HG02981 (cell line): ENCODE data around the gene TRIM34.
"Not testable (repeated sequence)": the region's sequence is repeated elsewhere in the genome, so short reads cannot be mapped to it uniquely, and the experiment has no call there.

Experiments used
- ATAC-seq: cut with Tn5 transposase; IDR thresholded peaks from one replicate; pipeline ENCODE4 v1.9.1; 2021; ENCODE audit warnings: mild to moderate bottlenecking, moderate library complexity; ENCODE audit not compliant: unreplicated experiment

The TRIM34 gene, protein sequence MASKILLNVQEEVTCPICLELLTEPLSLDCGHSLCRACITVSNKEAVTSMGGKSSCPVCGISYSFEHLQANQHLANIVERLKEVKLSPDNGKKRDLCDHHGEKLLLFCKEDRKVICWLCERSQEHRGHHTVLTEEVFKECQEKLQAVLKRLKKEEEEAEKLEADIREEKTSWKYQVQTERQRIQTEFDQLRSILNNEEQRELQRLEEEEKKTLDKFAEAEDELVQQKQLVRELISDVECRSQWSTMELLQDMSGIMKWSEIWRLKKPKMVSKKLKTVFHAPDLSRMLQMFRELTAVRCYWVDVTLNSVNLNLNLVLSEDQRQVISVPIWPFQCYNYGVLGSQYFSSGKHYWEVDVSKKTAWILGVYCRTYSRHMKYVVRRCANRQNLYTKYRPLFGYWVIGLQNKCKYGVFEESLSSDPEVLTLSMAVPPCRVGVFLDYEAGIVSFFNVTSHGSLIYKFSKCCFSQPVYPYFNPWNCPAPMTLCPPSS

DNA sequence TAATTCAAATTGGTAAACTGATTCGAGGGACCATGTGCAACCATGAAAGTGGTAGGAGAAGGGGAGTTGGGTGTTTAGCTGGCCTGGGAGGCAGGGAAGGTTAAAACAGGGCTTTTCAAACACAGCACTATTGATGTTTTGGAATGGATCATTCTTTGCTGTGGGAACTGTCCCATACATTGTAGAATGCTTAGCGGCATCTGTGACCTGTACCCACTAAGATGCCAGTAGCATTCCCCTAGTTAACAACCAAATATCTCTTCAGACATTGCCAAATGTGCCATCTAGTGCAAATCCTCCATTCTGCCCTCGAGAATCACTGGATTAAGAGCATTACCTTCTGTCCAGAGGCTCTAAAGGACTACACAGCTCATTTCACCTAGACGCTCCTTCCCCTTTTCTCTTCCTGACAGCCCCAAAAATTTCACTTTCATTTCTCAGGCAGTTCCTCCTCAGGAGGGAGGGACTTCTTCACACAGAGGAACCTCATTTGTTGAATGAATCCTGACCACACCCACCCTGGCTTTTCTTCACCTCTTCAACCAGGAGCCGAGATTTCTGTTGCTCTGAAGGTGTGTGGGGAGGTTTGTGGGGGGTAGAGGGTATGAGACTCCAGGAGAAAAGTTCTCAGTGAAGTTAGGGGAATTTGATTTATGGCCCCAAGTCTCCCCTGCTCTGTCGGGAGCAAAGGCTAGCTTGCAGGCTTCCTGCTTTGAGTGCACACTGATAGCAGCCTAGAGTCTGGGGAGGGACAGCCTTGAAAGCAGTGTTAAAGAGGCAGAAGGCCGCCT lies at the start of gene TRIM34:
Gene TRIM34, plus strand, starts transcription at position 513 of the 791 bp plus-strand sequence. CDS start 7,331 bp downstream, outside the sequence.
- ATAC-seq = peak; percentile 97

DNA sequence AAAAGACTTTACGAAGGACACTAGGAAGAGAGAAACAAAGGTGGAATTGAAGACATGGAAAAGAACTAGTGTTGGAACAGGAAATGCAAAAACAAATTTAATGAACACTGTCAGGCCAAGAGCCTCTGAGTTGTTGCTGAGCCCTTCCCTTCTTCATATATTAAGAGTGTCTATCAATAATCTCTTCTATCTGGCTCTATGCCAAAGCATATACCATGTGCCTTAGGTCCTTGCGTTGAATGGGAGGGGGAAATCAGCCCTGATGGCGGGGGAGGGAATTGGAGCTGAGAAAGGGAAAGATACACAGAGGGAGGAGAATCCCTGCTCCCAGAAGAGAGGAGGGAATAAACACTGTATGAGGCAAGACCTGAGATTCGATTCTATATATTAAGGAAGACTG lies 49.6 kb upstream of the TRIM34 start:
- no peak for ATAC-seq

DNA sequence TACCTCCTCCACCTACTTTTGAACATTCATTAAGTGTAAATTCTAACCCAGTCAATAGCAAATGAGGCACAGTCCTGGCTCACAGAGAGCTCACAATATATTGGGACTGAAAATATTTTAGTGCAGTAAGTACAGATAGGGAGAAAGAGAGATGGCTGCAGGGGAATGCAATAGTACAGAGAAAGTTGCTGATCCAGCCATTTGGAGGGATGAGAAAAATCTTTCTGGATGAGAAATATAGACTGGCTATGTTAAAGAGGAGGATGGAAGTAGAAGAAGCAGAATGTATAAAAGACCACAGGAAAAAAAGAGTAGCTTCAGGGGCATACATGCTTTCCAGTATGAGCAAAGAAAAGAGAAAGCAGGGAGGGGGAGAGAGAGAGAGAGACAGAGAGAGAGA lies 47.7 kb upstream of the TRIM34 start:
- ATAC-seq = no peak

DNA sequence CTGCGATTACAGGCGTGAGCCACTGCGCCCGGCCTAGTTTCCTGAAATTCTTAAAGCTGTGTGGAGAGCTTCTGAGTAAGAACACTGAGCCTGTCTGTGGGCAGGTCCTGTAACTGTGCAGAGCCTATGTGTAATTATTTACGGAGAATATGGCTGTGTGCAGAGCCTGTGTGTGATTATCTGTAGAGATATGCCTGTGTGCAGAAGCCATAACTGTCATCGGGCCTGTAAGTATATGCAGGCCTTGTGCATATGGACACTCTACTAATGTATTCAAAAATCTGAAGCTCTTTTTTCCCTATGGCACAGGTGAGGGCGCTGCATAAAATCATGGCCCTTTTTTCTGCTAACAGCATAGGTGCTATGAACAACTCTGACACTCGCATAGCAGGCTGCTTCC lies 44.2 kb upstream of the TRIM34 start, which contains the start of gene OR52B6:
Gene OR52B6, plus strand, starts transcription at position 301 of the 400 bp plus-strand sequence. Its CDS starts 0 bp downstream, at position 301.
- no peak for ATAC-seq

DNA sequence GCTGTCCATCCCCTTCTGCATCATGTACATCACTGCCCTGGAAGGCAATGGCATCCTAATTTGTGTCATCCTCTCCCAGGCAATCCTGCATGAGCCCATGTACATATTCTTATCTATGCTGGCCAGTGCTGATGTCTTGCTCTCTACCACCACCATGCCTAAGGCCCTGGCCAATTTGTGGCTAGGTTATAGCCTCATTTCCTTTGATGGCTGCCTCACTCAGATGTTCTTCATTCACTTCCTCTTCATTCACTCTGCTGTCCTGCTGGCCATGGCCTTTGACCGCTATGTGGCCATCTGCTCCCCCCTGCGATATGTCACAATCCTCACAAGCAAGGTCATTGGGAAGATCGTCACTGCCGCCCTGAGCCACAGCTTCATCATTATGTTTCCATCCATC lies 43.8 kb upstream of the TRIM34 start:
- no peak for ATAC-seq

DNA sequence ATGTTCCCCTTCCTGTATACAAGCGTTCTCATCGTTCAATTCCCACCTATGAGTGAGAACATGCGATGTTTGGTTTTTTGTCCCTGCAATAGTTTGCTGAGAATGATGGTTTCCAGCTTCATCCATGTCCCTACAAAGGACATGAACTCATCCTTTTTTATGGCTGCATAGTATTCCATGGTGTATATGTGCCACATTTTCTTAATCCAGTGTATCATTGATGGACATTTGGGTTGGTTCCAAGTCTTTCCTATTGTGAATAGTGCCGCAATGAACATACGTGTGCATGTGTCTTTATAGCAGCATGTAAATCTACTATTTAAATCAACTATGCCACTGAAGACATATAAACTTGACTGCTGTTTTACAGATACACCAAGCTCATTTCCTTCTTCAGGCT lies 40.3 kb upstream of the TRIM34 start:
- not testable (repeated sequence) for ATAC-seq

DNA sequence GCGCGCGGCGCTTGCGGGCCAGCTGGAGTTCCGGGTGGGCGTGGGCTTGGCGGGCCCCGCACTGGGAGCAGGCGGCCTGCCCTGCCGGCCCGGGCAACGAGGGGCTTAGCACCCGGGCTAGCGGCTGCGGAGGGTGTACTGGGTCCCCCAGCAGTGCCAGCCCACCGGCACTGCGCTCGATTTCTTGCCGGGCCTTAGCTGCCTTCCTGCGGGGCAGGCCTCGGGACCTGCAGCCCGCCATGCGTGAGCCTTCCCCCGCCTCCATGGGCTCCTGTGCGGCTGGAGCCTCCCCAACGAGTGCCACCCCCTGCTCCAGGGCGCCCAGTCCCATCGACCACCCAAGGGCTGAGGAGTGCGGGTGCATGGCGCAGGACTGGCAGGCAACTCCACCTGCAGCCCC lies 34.9 kb upstream of the TRIM34 start:
- ATAC-seq = not testable (repeated sequence)

DNA sequence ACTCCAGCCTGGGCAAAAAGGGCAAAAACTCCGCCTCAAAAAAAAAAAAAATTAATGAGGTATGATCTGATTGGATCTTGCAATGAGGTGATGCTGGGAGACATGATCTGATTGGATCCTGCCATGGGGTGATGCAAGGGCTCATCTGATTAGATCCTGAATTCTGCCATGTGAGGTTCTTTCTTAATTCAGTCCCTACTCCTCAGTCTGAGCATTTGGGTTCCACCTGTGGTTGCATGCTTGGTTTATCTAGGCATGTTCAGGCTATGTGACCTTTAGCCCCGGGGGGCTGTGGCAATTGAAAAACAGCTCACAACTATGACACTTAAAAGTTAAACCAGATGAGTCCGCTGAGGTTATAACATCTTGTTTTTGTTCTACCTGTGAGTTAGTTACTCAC lies 33.2 kb upstream of the TRIM34 start:
- ATAC-seq = no peak

DNA sequence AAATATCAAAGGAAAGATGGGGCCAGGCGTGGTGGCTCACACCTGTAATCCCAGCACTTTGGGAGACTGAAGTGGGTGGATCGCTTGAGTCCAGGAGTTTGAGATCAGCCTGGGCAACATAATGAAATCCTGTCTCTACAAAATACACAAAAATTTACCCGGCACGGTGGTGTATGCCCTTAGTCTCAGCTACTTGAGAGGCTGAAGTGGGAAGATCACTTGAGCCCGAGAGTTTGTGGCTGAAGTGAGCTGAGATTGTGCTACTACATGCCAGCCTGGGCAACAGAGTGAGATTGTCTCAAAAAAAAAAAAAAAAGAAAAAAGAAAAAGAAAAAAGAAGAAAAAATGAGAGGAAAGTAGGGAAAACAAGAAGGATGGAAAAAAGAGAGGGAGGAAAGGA lies 32.2 kb upstream of the TRIM34 start:
- ATAC-seq = no peak

DNA sequence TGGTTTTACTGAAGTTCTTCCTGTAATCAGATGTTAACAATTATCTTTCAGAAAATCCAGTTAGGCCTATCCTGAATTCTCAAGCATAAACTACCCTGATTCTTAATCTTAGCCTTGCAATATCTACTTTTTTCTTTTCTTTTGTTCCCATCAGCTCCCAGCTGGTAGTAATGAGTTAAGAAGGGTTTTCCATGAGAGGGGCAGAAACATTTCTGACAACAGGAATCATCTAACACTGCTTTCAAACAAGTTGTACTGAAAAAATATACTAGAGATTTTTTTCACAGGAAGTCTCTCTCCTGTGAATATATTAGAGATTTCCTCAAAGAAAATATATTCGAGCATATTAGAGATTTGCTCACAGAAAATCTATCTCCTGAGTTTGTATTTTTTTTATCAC lies 31.7 kb upstream of the TRIM34 start:
- no peak for ATAC-seq

DNA sequence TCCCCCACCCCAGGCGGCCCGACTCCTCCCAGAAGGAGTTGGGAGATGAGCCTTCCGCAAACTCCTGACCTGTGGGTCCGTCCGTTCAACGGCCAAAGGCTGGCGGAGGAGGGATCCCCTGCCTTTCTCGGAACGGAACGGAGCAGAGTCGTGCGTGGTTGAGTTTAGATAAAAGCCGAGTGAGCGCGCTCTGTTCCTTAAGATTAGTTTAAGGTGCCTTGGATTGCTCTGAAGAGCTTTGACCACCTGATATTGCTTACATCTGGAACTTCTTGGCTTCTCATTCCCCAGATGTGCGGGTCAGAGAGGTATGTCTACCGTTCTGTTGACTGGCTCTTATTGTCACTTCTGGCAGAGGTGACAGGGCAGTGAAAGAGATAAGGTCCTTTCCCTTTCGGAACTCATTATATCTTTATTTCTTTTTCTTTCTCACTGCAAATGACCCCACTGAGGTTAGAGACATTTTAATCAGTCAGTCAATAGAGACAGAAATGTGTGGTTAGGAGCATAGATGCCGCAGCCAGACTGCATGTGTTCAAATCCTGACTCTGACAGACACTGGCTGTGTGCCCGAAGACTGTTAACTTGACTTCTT lies 28.1 kb upstream of the TRIM34 start, which contains the start of gene TRIM6:
Gene TRIM6, plus strand, starts transcription at position 31 of the 595 bp plus-strand sequence. Its CDS starts 261 bp downstream, at position 292.
- ATAC-seq = peak; percentile 44

DNA sequence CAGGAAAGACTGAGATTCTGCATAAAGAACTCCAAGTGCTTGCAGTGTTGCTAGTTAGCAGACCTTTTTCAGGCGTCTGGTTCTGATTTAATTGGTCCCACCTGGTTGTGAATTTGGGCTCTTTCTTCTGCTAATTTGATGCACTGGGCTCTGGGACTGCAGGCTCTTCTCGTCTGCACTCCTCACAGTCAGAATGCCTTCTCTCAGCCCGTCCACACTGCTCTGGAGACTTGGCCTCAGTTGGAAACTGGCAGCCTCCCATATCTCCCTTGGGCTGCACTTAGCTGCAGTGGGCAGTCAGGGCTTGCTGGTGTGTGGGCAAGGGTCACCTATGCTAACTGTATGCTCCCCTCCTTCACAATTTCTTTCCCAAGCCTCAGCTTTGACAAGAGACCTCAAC lies 26.8 kb upstream of the TRIM34 start:
- ATAC-seq = no peak

DNA sequence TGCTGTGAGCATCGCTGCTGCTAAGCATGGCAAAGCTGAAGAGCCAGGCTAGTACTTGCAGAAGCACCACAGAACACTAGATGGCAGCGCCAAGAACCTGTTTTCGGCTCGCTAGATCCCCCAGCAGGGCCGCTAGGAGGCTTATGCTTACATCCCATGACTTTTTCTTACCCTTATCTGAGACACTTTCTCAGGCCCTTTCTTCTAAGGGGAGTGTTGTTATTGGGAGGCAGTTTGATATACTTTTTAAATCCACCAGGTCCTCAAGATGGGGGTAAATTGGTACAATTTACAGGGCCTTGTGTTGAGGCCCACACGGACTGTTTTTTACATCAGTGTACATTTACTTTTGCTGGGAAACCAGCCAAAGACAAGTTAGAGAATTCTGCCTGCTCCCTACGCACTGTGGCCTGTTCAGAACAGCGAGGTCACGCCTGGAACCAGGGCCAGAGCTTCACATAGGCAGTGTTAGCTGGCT lies 24.4 kb upstream of the TRIM34 start:
- peak; percentile 83 for ATAC-seq

DNA sequence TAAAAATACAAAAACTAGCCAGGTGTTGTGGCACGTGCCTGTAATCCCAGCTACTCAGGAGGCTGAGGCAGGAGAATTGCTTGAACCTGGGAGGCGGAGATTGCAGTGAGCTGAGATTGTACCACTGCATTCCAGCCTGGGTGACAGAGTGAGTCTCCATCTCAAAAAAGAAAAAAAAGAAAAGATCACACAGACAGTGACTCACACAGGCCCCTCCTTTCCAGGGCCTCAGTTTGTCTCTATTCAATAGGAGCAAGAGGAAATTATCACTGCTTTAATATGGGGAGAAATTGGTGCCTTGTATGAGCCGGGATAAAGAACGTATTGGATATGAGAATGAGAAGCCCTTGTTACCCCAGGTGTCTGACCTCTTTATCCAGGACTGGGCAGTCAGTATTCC lies 22.0 kb upstream of the TRIM34 start:
- not testable (repeated sequence) for ATAC-seq

DNA sequence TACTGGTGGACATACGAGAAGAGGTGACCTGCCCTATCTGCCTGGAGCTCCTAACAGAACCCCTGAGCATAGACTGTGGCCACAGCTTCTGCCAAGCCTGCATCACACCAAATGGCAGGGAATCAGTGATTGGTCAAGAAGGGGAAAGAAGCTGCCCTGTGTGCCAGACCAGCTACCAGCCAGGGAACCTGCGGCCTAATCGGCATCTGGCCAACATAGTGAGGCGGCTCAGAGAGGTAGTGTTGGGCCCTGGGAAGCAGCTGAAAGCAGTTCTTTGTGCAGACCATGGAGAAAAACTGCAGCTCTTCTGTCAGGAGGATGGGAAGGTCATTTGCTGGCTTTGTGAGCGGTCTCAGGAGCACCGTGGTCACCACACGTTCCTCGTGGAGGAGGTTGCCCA lies 21.5 kb upstream of the TRIM34 start:
- no peak for ATAC-seq

DNA sequence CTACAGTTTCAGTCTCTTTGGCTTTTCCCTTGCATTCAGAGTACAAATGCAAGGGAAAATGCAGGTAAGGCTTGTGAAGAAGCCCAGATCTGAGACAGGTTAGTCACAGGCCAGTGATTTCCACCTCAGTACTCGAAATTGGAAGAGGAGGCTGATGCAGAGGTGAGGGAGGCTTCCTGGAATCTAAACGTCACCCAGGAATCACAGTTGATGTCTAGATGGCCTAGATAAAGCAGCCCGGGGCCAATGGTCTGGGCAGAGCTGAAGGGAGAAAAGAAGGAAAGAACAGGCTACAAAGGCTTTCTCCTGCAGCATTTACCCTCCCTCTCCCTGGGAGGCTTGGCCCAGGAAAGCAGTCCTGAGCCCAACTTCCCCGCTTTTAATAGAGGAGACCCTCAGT lies 19.9 kb upstream of the TRIM34 start:
- ATAC-seq = no peak

DNA sequence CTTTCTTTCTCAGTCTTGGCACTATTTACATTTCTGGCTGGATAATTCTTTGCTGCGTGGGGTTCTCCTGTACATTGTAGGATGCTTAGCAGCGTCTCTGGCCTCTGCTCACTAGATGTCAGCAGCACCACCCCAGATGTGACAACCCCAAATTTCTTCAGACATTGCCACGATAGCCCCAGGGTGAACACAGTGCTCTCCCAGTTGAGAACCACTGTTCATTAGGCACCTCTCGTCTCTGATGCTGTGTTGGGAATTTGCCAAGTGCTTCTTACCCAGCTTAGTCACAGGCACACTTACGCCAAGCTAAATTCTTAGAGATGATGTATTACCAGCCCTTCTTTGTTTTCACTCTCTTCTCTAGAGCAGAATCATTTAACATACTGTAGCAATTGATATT lies 19.0 kb upstream of the TRIM34 start:
- ATAC-seq = no peak

DNA sequence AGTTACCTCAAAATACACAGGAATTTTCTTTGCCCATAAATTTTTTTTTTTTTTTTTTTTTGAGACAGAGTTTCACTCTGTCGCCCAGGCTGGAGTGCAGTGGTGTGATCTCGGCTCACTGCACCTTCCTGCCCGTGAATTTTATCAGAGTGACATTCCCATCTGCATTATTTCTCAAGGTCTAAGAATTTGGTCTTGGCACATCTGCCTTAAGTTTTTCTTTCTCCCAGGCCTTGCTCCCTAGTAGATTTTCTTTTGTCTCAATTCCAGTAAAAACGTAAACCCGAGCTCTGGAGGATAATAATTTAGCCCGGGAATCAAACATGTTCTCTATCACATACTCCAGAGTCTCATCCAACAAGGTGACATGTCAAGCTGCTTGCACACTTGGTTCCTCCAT lies 16.0 kb upstream of the TRIM34 start:
- ATAC-seq = no peak

DNA sequence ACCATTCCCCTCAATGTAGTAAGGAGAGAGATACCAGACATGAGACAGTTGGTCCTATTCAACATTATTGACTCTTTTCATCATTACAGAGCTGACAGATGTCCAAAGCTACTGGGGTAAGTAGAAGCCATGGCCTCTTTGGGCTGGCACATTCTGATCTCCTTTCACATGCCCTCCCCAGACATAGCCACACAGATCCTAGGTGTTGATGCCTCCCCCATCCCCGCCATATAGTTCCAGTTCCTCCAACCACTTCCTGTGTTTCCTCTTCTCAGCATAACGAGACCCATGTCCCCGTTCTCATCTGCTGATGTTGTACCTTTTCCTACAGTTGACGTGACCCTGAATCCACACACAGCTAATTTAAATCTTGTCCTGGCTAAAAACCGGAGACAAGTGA lies 14.4 kb upstream of the TRIM34 start:
- no peak for ATAC-seq

DNA sequence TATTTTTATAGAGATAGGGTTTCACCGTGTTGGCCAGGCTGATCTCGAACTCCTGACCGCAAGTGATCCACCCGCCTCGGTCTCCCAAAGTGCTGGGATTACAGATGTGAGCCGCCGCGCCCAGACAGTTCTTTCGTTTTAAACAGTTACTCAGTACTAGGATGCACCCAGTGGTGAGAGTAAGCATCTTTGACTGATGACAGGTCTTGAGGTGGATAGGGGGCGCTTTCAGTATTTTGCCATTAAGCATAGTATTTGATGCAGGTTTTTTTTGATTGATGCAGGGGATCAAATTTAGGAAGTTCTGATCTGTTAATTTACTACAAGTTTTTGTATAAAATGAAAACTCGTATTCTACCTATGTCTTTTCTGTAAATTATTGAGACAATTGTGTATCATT lies 13.2 kb upstream of the TRIM34 start:
- ATAC-seq = no peak

DNA sequence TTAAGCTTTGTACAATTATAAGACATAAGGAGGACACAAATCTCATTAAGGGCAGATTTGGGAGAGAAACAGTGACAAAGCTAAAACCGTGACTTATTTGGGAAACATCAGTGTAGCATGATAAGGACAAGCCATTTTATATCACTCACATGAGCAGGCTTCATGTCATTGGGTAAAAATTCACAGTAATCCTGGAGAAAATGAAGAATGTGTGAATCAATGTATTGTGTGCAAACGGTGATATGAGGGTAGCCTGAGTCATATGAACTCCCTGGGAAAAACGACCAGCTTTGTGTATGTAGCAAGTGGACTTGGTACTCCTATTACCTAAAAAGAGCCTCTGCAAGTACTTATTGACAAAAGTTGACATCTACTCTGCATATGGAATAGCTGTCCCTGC lies 6.0 kb upstream of the TRIM34 start:
- no peak for ATAC-seq
